ENCODE results near the gene NSF.
"Not testable (repeated sequence)": the region's sequence is repeated elsewhere in the genome, so short reads cannot be mapped to it uniquely, and the experiment has no call there.

DNA sequence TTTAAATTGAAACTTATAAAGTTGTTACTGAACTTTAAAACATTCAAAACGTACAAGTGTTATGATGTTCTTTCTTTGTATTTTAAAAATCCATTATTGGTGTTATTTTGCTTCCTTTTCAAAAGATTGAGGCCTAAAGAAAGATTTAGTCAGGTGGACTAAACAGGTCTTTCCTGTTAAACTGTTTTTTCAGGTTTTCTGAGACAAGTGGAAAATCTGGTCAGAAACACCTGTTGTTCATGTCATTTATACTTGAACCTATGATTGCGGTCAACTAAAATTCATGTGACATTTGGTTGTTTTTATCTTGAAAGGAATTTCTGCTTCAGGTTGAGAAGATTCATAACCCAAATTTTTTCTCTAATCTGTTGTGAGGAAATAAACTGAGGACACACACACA, 108.5 kb downstream of the NSF start:
- TF ChIP-seq, protein P1, sequence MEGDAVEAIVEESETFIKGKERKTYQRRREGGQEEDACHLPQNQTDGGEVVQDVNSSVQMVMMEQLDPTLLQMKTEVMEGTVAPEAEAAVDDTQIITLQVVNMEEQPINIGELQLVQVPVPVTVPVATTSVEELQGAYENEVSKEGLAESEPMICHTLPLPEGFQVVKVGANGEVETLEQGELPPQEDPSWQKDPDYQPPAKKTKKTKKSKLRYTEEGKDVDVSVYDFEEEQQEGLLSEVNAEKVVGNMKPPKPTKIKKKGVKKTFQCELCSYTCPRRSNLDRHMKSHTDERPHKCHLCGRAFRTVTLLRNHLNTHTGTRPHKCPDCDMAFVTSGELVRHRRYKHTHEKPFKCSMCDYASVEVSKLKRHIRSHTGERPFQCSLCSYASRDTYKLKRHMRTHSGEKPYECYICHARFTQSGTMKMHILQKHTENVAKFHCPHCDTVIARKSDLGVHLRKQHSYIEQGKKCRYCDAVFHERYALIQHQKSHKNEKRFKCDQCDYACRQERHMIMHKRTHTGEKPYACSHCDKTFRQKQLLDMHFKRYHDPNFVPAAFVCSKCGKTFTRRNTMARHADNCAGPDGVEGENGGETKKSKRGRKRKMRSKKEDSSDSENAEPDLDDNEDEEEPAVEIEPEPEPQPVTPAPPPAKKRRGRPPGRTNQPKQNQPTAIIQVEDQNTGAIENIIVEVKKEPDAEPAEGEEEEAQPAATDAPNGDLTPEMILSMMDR (IDR thresholded peaks at IDR 0.05; ENCODE audit: low read depth, low read length, poor library complexity, severe bottlenecking) = not testable (repeated sequence)
- not testable (repeated sequence) for TF ChIP-seq EZH2phosphoT487 (IDR thresholded peaks at IDR 0.05; ENCODE audit: borderline replicate concordance, low read length)
